Neural cell (in vitro differentiated cells): ENCODE data around the gene ZFYVE28.

ENCODE experiments used
- EP300 ChIP-seq: fragments of 450-650 bp; conservative IDR thresholded peaks from 2 replicates; pipeline ENCODE4 v1.6.1; 2014; ENCODE audit warnings: antibody characterized with exemption, mild to moderate bottlenecking, moderate library complexity; ENCODE audit not compliant: poor library complexity, severe bottlenecking
- TF ChIP-seq, protein P1 (sequence below): fragments of 450-650 bp; IDR thresholded peaks from 2 replicates; pipeline ENCODE4 v1.5.1; 2014; ENCODE audit warnings: antibody characterized with exemption, mild to moderate bottlenecking, moderate library complexity; ENCODE audit not compliant: poor library complexity, severe bottlenecking

DNA sequence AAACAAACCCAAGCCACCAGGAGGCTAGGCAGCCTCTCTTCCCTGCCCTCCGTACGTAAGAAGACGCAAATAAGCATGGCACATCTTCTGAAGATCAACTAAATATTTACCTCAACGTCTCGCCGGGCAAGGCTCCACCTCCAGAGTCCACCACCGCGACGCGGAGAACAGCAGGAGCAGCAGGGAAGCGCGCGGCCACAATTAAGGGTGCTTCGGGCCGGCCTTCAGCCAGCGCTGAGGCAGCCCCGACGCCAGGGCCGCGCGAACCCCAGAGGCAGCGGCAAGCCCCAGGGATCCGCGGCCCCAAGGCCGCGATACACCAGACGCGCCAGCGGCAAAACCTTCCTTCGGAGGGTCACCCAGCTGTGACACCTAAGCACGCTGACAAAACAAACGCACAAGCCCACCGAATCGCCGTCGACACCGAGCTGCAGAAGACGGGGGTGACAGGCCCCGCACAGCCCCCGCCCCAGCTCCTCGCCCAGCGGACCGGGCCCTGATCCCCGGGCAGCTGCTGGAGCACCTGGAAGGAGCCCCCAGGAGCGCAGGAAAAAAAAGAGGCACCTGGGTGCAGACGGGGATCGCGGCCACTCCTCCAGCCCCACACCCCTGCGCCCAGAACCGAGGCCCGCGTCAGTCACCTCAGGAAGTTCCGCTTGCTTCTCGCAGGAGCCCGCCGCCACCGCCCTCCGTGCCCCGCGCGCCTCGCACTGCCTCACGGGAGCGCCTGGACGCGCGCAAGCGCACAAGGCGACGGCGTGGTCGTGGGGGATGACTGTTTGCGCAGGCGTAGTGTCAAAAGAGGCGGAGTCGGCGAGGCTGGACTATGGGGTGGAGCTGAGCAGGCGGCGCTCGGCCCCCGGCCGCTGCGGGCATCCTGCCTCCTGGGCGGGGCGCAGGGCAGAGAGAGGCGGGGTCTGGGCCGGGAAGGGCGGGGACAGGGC lies 176.8 kb downstream of the ZFYVE28 start, which contains the start of the genes HAUS3 and POLN:
- TF ChIP-seq EP300: peak; percentile 13
- TF ChIP-seq, protein P1, sequence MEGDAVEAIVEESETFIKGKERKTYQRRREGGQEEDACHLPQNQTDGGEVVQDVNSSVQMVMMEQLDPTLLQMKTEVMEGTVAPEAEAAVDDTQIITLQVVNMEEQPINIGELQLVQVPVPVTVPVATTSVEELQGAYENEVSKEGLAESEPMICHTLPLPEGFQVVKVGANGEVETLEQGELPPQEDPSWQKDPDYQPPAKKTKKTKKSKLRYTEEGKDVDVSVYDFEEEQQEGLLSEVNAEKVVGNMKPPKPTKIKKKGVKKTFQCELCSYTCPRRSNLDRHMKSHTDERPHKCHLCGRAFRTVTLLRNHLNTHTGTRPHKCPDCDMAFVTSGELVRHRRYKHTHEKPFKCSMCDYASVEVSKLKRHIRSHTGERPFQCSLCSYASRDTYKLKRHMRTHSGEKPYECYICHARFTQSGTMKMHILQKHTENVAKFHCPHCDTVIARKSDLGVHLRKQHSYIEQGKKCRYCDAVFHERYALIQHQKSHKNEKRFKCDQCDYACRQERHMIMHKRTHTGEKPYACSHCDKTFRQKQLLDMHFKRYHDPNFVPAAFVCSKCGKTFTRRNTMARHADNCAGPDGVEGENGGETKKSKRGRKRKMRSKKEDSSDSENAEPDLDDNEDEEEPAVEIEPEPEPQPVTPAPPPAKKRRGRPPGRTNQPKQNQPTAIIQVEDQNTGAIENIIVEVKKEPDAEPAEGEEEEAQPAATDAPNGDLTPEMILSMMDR: no peak
